SK-N-SH treated with all-trans-retinoic acid at 6 μM for 48 hours (cell line): ENCODE data around the gene DCPS.
"Not testable (repeated sequence)": the region's sequence is repeated elsewhere in the genome, so short reads cannot be mapped to it uniquely, and the experiment has no call there.

Experiments
- TOX ChIP-seq: fragments of 250-450 bp; sonication (Bioruptor Pico); IDR thresholded peaks from 2 replicates; pipeline ENCODE4 v1.8.0; 2021; ENCODE audit warnings: mild to moderate bottlenecking, moderate library complexity, borderline replicate concordance
- TF ChIP-seq, protein P1 (sequence below): fragments of 250-450 bp; sonication (Bioruptor Pico); IDR thresholded peaks from 2 replicates; pipeline ENCODE4 v1.8.0; 2020; ENCODE audit warnings: mild to moderate bottlenecking, moderate library complexity, borderline replicate concordance

DNA sequence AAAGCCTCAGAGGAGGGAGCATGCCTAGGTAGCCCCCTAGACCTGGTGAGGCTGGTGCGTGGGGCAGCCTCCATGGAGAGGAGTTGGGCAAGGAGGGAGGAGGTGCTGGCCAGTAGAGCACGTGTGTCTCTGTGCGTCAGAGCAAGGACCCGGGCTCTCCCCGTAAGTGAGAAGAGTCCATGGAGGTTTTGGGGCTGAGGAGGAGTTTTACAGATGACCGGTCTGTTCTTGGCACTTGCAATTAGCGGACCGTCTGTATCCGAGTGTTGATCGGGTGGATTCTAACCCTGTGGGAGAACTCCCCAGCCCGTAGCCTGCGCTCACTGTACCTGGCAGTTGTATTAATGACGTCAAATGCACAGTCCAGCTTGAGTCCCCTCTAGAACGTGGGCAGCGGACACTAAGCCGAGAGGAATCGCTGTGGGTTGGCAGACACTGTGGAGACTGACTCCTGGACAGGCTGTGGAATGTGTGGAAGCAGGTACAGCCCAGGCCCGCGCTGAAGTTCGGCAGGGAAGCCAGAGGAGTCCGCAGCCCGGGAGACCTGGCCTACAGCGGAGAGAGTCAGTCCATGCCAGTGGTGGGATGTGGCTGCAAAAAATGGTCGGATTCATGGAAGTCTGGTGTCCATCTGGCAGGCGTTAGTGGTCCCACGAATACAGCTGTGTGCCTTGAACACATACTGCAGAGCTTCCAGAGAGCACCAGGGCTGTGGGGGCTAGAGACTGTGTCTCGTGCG, 70.9 kb downstream of the DCPS start:
- TF ChIP-seq, protein P1, sequence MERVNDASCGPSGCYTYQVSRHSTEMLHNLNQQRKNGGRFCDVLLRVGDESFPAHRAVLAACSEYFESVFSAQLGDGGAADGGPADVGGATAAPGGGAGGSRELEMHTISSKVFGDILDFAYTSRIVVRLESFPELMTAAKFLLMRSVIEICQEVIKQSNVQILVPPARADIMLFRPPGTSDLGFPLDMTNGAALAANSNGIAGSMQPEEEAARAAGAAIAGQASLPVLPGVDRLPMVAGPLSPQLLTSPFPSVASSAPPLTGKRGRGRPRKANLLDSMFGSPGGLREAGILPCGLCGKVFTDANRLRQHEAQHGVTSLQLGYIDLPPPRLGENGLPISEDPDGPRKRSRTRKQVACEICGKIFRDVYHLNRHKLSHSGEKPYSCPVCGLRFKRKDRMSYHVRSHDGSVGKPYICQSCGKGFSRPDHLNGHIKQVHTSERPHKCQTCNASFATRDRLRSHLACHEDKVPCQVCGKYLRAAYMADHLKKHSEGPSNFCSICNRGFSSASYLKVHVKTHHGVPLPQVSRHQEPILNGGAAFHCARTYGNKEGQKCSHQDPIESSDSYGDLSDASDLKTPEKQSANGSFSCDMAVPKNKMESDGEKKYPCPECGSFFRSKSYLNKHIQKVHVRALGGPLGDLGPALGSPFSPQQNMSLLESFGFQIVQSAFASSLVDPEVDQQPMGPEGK = not testable (repeated sequence)
- not testable (repeated sequence) for TF ChIP-seq TOX (CRISPR knock-in tag)
